HL-60 (cell line): ENCODE data around the gene MED29.

ENCODE experiments used
- DNase-seq, 2 experiments: peaks; one replicate each; pipeline ENCODE4 v3.0.0-alpha.2; 2010 to 2020; ENCODE audit warnings: low read depth in 1 of 2, low spot score in 1 of 2
- H3K27ac ChIP-seq: fragments of 250-450 bp; sonication (Bioruptor Pico); replicated peaks from 2 replicates; pipeline ENCODE4 v1.5.1; 2020; ENCODE audit warnings: mild to moderate bottlenecking, moderate library complexity
- H3K27me3 ChIP-seq: fragments of 250-450 bp; sonication (Bioruptor Pico); 2 replicates; pipeline ENCODE4 v1.5.1; 2021; ENCODE audit warnings: mild to moderate bottlenecking, moderate library complexity; ENCODE audit not compliant: insufficient read depth, poor library complexity, severe bottlenecking
- H3K4me3 ChIP-seq: replicated peaks from 2 replicates; pipeline ENCODE4 v1.5.1; 2011; ENCODE audit warnings: mild to moderate bottlenecking, control low read depth, low read length; ENCODE audit not compliant: insufficient read depth
- GABPA ChIP-seq: IDR thresholded peaks from 2 replicates; pipeline ENCODE4 v1.6.1; 2012; ENCODE audit warnings: low read depth
- POLR2AphosphoS5 ChIP-seq: IDR thresholded peaks from 2 replicates; pipeline ENCODE4 v1.6.1; 2012; ENCODE audit warnings: low read depth
- REST ChIP-seq: IDR thresholded peaks from 2 replicates; pipeline ENCODE4 v1.6.1; 2012; ENCODE audit warnings: low read depth; ENCODE audit not compliant: insufficient replicate concordance
- SPI1 ChIP-seq: IDR thresholded peaks from 2 replicates; pipeline ENCODE4 v1.6.1; 2012; ENCODE audit warnings: low read depth, mild to moderate bottlenecking, borderline replicate concordance
- TF ChIP-seq, protein P1 (sequence below): IDR thresholded peaks from one replicate; pipeline ENCODE4 v1.5.1; 2011; ENCODE audit warnings: low read length, control low read depth, inconsistent platforms; ENCODE audit not compliant: insufficient read depth

MED29 gene

GRCh38 chr19:39399668-39400050 lies 8.5 kb downstream of the MED29 start:
- no peaks in the 10 kb centered on the region for H3K27me3 ChIP-seq
- no peak for DNase-seq
- TF ChIP-seq GABPA (no peak), REST (no peak), SPI1 (no peak), POLR2AphosphoS5 (no peak)
- TF ChIP-seq, protein P1, sequence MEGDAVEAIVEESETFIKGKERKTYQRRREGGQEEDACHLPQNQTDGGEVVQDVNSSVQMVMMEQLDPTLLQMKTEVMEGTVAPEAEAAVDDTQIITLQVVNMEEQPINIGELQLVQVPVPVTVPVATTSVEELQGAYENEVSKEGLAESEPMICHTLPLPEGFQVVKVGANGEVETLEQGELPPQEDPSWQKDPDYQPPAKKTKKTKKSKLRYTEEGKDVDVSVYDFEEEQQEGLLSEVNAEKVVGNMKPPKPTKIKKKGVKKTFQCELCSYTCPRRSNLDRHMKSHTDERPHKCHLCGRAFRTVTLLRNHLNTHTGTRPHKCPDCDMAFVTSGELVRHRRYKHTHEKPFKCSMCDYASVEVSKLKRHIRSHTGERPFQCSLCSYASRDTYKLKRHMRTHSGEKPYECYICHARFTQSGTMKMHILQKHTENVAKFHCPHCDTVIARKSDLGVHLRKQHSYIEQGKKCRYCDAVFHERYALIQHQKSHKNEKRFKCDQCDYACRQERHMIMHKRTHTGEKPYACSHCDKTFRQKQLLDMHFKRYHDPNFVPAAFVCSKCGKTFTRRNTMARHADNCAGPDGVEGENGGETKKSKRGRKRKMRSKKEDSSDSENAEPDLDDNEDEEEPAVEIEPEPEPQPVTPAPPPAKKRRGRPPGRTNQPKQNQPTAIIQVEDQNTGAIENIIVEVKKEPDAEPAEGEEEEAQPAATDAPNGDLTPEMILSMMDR = no peak
- H3K27ac ChIP-seq = no peak overlapping the region
- H3K4me3 ChIP-seq = no peak overlapping the region

DNA sequence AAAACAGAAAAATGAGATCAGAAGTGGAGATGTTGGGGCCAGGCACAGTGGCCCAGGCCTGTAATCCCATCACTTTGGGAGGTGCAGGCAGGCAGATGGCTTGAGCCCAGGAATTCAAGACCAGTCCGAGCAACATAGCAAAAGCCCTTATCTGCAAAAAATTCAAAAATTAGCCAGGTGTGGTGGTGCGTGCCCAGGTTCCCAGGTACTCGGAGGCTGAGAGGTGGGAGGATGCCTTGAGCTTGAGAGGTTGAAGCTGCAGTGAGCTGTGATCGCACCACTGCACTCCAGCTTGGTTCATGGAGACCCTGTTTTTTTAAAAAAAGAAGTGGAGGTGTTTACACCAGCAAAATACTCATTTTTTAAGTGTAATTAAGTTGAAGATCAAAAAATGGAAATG lies 8.9 kb downstream of the MED29 start:
- no peak for DNase-seq
- TF ChIP-seq GABPA = no peak
- no peak for TF ChIP-seq SPI1
- no peak overlapping the region for H3K4me3 ChIP-seq
- no peak overlapping the region for H3K27ac ChIP-seq
- H3K27me3 ChIP-seq = no peaks in the 10 kb centered on the region

GRCh38 chr19:39401070-39401548 lies 9.9 kb downstream of the MED29 start:
- DNase-seq = no peak
- H3K4me3 ChIP-seq = no peak overlapping the region

More at GRCh38 chr19:39401070-39401548, 9.9 kb downstream of the MED29 start:
- Histone ChIP-seq H3K27me3 (no peaks in the 10 kb centered on the region), H3K27ac (no peak overlapping the region)
- TF ChIP-seq, protein P1 = no peak
- no peak for TF ChIP-seq REST
- no peak for TF ChIP-seq GABPA
- no peak for TF ChIP-seq SPI1
- no peak for TF ChIP-seq POLR2AphosphoS5
